ENCODE measurements around the gene IPO9. TPM values are rescaled to one million over a fixed set of nuclear protein-coding genes. Genes with fewer than 3 reads are reported as not detected.

The IPO9 gene
- total and polyA plus RNA-seq, 2 donors, result 19.6 to 31.3 TPM

DNA sequence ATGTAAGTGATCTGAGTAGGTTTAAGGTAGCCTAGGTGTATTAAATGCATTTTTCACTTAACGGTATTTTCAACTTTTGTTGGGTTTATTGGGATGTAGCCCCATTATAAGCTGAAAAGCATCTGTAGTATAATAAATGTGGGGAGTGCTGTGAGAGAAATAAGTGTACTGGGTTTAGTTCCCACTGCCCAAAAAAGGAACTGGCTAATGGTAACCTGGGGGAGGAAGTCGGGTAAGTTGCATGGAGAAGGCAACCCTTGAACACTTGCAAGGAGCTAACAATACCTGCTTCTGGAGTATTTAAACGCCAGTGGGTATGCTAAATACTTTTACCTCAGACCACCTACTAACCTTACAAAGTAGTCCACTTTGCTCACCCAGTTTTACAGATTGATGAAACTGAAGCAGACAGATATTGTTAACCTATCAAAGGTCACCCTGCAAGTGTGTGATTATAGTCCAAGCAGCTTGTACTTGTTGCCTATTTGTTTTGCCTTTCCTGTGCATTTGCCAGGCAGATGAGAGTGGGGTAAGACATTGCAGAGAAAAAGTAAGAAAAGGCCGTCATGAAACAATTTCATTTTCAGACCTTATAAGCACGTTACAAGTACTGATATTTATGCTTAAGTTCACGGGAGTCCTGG, 52.1 kb downstream of the IPO9 start:
- Histone ChIP-seq H3K36me3 (ENCODE audit: insufficient read depth) (no peaks in the 10 kb centered on the region), H3K4me1 (ENCODE audit: insufficient read depth) (no peaks in the 10 kb centered on the region), H3K27ac (ENCODE audit: low read depth) (no peak overlapping the region), H3K4me3 (ENCODE audit: low read depth, low read length) (no peak overlapping the region)
- 61% methylated on average over 6 of the region's 6 CpGs for WGBS
- DNase-seq (ENCODE audit: extremely low spot score), result no peak

DNA sequence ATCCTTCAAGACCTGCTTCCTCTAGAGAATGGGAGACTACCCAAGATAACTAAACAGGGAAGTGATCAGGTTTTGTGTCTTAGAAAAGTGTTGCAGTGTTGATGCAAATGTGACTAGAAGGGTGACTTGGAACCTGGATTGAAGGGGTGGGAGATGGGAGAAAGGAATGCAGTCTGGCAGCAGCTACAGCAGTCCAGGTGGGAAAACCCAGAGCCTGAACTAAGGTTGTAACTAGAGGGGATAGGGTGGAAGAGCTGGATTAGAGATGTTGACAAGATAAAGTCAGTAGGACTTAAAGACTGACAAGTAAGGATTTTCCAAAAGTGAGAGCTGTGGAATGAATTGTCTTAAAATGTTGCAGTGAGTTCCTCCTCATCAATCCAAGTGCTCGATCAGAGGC, 52.7 kb downstream of the IPO9 start:
- Histone ChIP-seq H3K27ac (ENCODE audit: low read depth) (no peak overlapping the region), H3K36me3 (ENCODE audit: insufficient read depth) (no peaks in the 10 kb centered on the region), H3K4me3 (ENCODE audit: low read depth, low read length) (no peak overlapping the region), H3K4me1 (ENCODE audit: insufficient read depth) (no peaks in the 10 kb centered on the region)
- DNase-seq (ENCODE audit: extremely low spot score), result no peak
- WGBS, result 67% methylated on average over 1 of the region's 1 CpG

DNA sequence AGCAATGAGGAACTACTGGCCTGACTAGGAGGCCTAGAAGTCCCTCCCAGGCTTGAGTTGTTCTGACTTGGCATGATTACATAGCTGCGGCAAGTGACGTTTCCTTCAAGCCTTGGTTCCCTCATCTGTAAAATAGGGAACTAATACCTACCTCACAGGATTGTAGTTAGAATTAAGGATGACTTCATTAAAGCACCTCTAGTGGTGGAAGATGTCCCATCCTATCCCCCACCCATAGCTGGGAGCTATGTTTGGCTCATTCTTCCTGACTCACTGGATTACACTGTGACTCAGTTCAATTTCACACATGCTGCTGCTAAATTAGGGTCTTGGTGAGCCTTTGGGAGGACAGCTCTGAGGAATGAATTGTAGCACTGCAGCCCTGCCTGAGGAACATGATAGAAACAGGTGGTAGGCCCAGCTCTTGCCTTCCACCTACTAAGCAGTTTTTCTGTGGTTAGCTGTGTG, 53.7 kb downstream of the IPO9 start:
- no peak for DNase-seq (ENCODE audit: extremely low spot score)
- Histone ChIP-seq H3K36me3 (ENCODE audit: insufficient read depth) (no peaks in the 10 kb centered on the region), H3K4me1 (ENCODE audit: insufficient read depth) (no peaks in the 10 kb centered on the region), H3K4me3 (ENCODE audit: low read depth, low read length) (no peak overlapping the region), H3K27ac (ENCODE audit: low read depth) (no peak overlapping the region)
- 68% methylated on average over 2 of the region's 2 CpGs for WGBS

DNA sequence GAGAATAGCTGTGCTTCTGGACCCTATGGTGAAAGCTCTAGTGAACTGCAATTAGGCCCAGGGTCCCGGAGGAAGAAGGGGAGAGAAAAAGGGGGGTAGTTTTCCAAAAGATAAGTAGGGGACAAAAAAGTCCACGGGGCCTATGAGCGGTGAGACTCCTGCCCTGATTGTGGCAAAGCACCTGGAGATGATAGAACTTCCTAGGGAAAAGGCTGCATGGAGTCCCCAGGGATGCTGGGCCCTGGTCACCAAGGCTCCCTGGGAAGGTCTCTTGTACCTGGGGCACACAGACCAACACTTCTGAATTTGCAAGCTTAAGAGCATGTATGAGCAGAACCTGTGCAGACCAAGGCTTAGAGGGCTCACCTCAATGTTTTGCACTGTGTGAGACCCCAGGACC, 54.3 kb downstream of the IPO9 start:
- DNase-seq (ENCODE audit: extremely low spot score), result no peak
- WGBS, result 78% methylated on average over 3 of the region's 3 CpGs
- H3K27ac ChIP-seq (ENCODE audit: low read depth), result no peak overlapping the region
- no peaks in the 10 kb centered on the region for H3K4me1 ChIP-seq (ENCODE audit: insufficient read depth)
- no peaks in the 10 kb centered on the region for H3K36me3 ChIP-seq (ENCODE audit: insufficient read depth)
- no peak overlapping the region for H3K4me3 ChIP-seq (ENCODE audit: low read depth, low read length)

DNA sequence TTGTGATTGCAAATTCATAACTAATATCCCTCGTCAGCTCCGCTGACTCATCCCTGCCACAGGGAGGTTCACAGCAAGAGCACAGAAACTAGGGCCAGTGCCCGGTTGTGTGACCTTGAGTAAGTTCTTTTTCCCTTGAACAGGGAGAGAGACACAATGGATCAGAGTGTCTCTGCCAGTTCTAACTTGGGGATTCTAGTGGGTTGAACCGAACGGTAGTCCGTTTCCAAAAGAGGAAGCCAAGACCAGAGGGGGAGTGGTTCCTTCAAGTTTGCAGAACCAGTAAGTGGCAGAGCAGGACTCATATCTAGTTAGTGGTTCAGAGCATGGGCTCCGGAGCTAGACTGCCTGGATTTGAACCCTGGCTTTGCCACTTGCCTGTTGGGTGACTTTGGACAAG, 54.8 kb downstream of the IPO9 start:
- Histone ChIP-seq H3K4me1 (ENCODE audit: insufficient read depth) (no peaks in the 10 kb centered on the region), H3K27ac (ENCODE audit: low read depth) (no peak overlapping the region), H3K4me3 (ENCODE audit: low read depth, low read length) (no peak overlapping the region), H3K36me3 (ENCODE audit: insufficient read depth) (no peaks in the 10 kb centered on the region)
- no peak for DNase-seq (ENCODE audit: extremely low spot score)
- 38% methylated on average over 7 of the region's 7 CpGs for WGBS

DNA sequence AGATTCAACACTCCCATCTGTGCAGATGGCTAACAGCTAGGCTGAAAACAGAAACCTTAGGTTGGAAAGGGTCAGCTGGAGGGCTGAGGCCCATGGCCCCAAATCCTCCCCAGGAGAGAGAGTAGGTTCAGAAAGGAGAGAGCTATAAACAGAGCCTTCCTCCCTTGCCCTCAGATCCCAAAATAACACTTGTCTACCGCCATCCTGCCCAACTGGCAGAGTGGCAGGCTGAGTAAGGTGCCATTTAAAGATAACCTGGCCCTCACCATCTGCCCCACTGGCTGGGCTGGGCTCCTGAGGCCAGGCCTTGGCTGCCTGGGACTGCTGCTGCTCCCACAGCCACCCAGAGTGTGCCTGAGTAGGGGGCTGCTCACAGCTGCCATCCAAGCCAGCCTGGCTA, 55.5 kb downstream of the IPO9 start:
- 52% methylated on average over 1 of the region's 1 CpG for WGBS
- Histone ChIP-seq H3K4me3 (ENCODE audit: low read depth, low read length) (no peak overlapping the region), H3K4me1 (ENCODE audit: insufficient read depth) (no peaks in the 10 kb centered on the region), H3K36me3 (ENCODE audit: insufficient read depth) (no peaks in the 10 kb centered on the region), H3K27ac (ENCODE audit: low read depth) (no peak overlapping the region)
- no peak for DNase-seq (ENCODE audit: extremely low spot score)

DNA sequence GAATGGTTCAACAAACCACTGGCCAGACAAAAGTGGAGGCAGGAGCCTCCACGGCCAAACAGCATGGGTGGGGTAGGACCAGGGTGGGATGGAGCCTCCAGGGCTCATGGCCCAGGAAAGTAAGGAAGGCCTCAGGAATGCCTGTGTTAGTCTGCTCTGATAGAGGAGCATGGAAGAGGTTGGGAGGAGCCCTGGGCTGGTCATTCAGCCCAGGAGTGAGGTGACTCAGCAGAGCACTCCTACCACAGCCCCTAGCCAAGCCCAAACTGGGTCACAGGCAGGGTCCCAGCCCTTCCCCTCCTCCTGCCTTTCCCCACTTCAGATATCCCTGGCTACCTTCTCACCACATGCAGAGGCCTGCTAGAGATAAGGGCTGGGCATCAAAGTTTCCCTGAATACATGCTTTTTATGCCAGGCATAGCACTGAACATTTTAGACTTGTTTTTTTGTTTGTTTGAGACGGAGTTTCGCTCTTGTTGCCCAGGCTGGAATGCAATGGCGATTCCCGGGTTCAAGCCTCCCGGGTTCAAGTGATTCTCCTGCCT, 56.6 kb downstream of the IPO9 start:
- DNase-seq (ENCODE audit: extremely low spot score), result no peak
- no peak overlapping the region for H3K27ac ChIP-seq (ENCODE audit: low read depth)
- no peak overlapping the region for H3K4me3 ChIP-seq (ENCODE audit: low read depth, low read length)
- H3K36me3 ChIP-seq (ENCODE audit: insufficient read depth), result no peaks in the 10 kb centered on the region
- WGBS, result 75% methylated on average over 6 of the region's 6 CpGs
- H3K4me1 ChIP-seq (ENCODE audit: insufficient read depth), result no peaks in the 10 kb centered on the region

DNA sequence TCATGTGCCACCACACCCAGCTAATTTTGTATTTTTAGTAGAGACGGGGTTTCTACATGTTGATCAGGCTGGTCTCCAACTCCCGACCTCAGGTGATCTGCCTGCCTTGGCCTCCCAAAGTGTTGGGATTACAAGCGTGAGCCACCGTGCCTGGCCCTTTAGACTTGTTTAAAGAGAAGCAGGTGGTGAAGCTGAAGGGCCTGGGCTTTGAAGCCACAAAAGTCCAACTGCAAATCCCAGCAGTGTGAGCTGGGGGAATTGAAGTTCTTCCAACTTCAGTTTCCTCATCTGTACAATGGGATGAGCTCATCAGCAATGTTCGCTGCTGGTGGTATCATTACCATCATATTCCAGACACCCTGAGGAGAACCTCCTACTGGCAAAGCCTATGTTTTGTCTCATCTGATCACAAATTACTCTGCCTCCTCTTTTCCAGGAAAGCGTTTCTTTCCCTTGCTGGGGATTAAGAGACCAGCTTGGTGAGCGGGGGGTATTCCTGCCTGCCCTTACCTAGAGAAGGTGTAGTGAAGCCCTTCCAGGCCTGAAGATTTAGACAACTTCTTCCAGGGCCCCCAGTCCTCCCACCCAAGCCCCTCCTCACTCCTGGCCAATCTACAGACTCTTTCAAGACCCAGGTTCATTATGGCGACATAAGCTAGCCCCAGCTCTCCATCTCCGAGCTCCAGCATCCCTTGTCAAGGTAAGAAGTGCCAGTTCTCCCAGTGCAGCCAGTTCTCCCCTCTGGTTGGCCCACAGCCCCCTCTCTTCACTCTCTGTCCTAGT, 57.3 kb downstream of the IPO9 start:
- H3K27ac ChIP-seq (ENCODE audit: low read depth), result no peak overlapping the region
- DNase-seq (ENCODE audit: extremely low spot score), result no peak

DNA sequence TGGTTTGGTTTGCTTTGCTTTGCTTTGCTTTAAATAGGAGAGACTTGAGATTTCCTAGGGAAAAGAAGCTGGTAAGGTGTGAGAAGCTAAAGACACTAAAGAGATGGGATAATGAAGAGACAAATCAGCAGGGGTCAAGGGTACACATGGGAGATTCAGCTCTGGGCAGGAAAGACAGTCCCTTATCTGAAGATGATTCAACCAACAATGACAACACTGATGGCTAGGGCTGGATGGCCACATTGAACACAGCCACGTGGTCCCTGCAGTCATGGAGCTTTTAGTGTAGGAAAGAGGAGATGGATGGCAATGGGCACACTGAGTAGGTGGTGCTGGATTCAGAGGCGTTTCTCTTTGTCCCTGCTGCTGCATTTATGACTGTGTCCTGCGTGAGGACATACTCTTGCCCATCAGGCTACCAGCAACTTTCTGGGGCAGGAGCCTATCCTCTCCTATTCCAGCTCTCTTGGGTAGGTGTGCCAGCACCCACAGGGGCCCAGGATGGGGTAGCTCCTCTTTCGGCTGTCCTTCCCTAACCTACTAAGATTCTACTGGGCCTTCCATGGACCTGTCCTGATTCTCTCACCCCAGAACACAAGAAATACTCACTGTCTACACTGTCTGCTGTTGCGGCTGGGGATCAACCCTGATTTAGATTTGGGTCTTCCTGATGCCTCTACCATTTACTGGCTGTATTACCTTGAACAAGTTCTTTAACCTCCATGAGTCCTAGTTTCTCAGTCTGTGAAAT, 58.3 kb downstream of the IPO9 start:
- Histone ChIP-seq H3K4me1 (ENCODE audit: insufficient read depth) (no peaks in the 10 kb centered on the region), H3K27ac (ENCODE audit: low read depth) (no peak overlapping the region), H3K36me3 (ENCODE audit: insufficient read depth) (no peaks in the 10 kb centered on the region), H3K4me3 (ENCODE audit: low read depth, low read length) (no peak overlapping the region)
- DNase-seq (ENCODE audit: extremely low spot score), result no peak
- WGBS, result 79% methylated on average over 5 of the region's 5 CpGs

More for the DNA sequence above, 57.3 kb downstream of the IPO9 start:
- Histone ChIP-seq H3K4me1 (ENCODE audit: insufficient read depth) (no peaks in the 10 kb centered on the region), H3K36me3 (ENCODE audit: insufficient read depth) (no peaks in the 10 kb centered on the region), H3K4me3 (ENCODE audit: low read depth, low read length) (no peak overlapping the region)
- 85% methylated on average over 9 of the region's 9 CpGs for WGBS

DNA sequence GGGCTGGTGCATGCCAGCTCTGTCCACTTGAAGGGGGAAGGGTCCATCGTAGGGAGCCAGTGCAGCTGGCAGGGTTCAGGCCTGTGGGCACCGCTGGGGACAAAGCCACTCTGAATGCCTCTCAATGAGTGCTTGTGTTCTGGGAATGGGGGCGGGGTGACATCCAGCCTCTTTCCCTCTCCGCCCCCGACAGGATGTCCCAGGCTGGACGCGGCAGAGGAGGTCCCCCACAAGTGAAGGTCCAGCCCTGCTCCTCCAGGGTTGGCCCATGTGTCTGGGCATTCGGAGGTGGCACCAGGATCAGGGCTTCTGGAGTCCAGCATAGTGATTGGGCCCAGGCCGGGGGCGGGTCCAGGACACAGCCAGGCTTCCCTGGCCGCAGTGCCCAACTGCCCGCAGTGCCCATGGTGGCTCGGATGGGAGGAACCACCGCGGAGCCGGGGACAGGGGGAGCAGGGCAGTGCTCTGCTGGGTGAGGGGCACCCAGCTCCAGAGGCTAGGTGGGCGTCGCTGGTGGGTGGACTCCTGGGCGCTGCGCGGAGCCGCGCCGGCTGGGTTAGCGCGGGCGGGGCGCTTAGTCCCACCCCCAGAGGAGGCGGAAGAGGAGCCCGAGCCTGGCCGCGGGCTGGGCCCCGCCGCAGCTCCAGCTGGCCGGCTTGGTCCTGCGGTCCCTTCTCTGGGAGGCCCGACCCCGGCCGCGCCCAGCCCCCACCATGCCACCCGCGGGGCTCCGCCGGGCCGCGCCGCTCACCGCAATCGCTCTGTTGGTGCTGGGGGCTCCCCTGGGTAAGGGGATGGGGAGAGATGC, 59.5 kb downstream of the IPO9 start, which contains the start of gene SHISA4:
TSS of gene SHISA4 (plus strand) at position 617 of the 808 bp plus-strand sequence. CDS start at position 714, 97 bp downstream.
- Histone ChIP-seq H3K36me3 (ENCODE audit: insufficient read depth) (no peaks in the 10 kb centered on the region), H3K4me3 (ENCODE audit: low read depth, low read length) (peak within 1 kb of the TSS; percentile 72), H3K4me1 (ENCODE audit: insufficient read depth) (no peaks in the 10 kb centered on the region), H3K27ac (ENCODE audit: low read depth) (no peak within 1 kb of the TSS)
- 3% methylated on average over 49 of the region's 49 CpGs for WGBS
- DNase-seq (ENCODE audit: extremely low spot score), result no peak

DNA sequence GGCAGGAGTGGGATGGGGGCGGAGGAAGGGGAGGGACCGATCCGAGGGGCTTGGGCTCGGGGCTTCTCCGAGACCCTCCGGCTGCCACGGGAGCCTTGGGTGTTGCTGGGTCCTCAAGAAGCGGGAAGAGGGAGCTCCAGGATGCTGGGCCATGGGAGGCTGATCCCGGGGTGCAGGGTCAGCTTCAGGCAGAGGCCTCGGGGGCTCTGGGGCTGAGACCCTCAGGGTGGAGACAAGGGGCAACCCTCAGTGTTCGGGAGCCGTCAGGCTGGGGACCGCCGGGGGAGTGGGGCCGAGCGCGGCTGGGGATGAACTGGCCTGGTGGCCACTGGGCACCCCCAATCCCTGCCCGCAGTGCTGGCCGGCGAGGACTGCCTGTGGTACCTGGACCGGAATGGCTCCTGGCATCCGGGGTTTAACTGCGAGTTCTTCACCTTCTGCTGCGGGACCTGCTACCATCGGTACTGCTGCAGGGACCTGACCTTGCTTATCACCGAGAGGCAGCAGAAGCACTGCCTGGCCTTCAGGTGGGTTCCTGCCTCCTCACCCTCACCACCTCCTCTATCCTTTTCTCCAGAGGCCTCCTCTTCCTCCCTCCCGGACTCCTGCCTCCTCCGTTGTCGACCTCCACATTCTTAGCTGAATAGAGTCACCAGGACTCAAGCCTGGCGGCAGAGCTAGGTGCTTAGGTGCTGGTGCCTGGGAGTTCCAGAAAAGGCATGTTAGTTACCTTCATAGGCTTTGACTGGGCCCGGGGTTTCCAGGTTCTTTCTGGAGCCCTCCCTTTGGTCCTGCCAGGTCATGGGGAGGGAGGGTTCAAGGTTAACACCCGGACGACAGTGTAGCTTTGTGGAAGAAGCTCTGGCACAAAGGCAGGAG, 60.4 kb downstream of the IPO9 start:
- Histone ChIP-seq H3K4me1 (ENCODE audit: insufficient read depth) (no peaks in the 10 kb centered on the region), H3K36me3 (ENCODE audit: insufficient read depth) (no peaks in the 10 kb centered on the region), H3K4me3 (ENCODE audit: low read depth, low read length) (peak overlapping the region; percentile 72), H3K27ac (ENCODE audit: low read depth) (no peak overlapping the region)
- DNase-seq (ENCODE audit: extremely low spot score), result no peak
- WGBS, result 18% methylated on average over 33 of the region's 33 CpGs

DNA sequence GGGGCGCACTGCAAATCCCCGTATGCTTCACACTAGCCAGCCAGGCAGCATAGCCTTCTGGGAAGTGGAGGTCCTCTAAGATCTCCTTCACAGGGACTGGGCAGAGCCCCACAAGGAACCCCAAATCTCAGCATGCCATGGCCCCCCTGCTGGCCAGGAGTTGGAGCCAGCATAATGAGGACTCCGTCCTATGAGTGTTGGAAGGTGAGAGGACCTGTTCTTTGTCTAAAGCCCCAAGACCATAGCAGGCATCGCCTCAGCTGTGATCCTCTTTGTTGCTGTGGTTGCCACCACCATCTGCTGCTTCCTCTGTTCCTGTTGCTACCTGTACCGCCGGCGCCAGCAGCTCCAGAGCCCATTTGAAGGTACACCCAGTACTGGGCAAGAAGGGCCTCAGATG, 61.3 kb downstream of the IPO9 start:
- H3K4me3 ChIP-seq (ENCODE audit: low read depth, low read length), result no peak overlapping the region
- no peaks in the 10 kb centered on the region for H3K36me3 ChIP-seq (ENCODE audit: insufficient read depth)
- no peaks in the 10 kb centered on the region for H3K4me1 ChIP-seq (ENCODE audit: insufficient read depth)
- H3K27ac ChIP-seq (ENCODE audit: low read depth), result no peak overlapping the region
- no peak for DNase-seq (ENCODE audit: extremely low spot score)
- WGBS, result 84% methylated on average over 7 of the region's 7 CpGs

All from urinary bladder (tissue), 4 donors.